Measurements from ENCODE around the gene PCYOX1L. TPM values are rescaled to one million over a fixed set of nuclear protein-coding genes. Genes with fewer than 3 reads are reported as not detected.
A peak's percentile ranks its signal among the peaks of the same experiment; 100 is the strongest.

Gene PCYOX1L
- 1 to 10 TPM; 3.3 to 3.9 TPM for total RNA-seq
- long read RNA-seq, partial matches to known transcripts, result 1 of 3 reads
- long read RNA-seq, other reads (novel, unspliced or antisense), result 0 of 3 reads

GRCh38 chr5:149357370-149358293 is at the start of gene PCYOX1L:
TSS of gene PCYOX1L (plus strand) at chr5:149358046. CDS start at chr5:149358069, 23 bp downstream.
- DNase-seq (peak; percentile 95 to 97), ATAC-seq (peak; percentile 99)
- intact Hi-C loops (cut with DNase I, micrococcal nuclease), result no loop called here

GRCh38 chr5:149309354-149309753 is 48.5 kb upstream of the PCYOX1L start:
- DNase-seq (no peak), ATAC-seq (no peak)
- intact Hi-C loops (cut with DNase I, micrococcal nuclease), result no loop called here

GRCh38 chr5:149310488-149310887 is 47.4 kb upstream of the PCYOX1L start:
- intact Hi-C loops (cut with DNase I, micrococcal nuclease), result no loop called here
- ATAC-seq, result no peak
- DNase-seq, result no peak

DNA sequence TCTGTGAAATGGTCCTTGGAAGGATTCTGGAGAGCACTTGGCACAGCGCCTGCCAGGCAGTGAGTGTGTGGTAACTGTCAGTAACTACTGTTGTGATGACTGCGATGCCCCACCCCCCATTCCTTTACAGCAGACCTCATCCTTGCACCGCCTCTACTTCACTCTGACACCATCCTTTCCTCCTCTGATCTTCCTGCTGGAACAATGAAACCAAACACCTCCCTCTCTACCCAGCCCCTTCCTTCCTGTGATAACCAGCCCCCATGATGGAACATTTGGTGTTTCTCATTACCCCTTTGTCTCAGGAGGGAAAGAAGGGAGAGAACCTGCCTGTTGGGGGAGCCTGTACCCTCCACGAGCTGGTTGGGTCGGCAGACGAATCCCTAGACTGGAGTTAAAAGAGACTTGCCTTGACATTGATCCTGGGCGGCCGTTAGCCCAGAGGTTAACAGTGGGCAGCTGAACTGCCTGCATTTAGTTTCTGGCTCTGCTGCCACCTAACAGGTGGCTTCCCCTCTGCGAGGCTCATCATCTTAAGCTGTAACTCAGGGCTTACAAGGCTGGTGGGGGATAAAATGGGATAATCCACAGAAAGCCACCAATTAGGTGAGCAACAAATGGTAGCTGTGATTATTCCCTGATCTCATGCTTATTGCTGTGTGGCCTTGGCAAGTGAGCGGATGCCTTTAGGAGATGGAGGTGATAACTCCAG is 46.7 kb upstream of the PCYOX1L start:
- DNase-seq, result no peak

DNA sequence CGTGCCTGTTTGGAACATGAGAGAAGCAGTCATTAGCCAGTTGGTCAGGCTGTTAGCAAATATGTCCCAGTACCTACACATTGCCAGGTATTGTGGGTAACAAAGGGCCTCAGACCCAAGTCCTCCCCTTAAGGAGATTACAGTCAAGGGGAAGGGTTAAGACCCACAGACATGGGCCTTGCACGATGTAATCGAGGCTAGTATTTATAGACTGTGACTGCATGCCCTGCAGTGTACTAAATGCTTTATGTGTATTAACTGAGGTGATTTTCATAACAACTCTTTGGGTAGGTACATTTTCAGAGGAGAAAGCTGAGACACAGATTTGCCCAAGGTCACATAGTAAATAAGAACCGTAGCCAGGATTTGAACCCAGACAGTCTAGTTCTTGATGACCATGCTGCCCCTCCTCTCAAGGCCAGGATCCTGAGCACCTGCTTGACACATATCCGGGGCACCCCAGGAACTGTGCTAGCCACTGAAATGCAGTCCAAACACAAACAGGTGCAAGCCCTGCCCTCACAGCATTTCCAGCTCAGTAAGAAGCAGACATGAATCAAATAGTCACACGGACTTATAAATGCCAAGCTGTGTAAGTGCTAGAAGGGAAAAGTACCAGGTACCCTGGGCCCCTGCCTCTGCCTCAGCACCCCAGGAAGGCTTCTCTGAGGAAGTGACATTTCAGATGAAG is 44.5 kb upstream of the PCYOX1L start:
- ATAC-seq, result no peak
- intact Hi-C loops (cut with DNase I, micrococcal nuclease), result no loop called here

More for the DNA sequence above, 46.7 kb upstream of the PCYOX1L start:
- no peak for ATAC-seq
- intact Hi-C loops (cut with DNase I, micrococcal nuclease), result no loop called here

GRCh38 chr5:149314571-149315111 is 43.2 kb upstream of the PCYOX1L start:
- intact Hi-C loops (cut with DNase I, micrococcal nuclease), result loop anchor here in 1 of 2 donors (5.0 kb wide), 1 partner anchor 128 kb away; no protein-coding TSS in a partner anchor
- no peak for DNase-seq

More for the DNA sequence above, 44.5 kb upstream of the PCYOX1L start:
- DNase-seq, result no peak

DNA sequence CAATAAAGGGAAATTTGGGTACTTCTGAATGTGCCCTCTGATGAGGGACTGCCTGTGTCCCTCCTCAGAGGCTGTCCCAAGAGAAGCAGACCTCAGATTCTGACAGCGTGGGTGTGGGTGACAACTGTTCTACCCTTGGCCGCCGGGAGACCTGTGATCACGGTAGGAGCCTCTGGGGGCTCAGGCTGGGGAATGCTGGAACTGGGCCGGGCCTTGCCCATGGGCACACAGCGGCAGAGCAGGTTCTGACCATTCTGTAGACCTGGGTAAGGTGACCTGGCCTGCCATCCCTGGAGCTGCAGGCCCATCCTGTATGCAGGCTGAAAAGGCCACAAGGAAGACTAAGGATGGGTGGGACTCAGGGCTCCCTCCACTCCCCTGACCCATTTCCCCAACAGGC is 42.1 kb upstream of the PCYOX1L start:
- intact Hi-C loops (cut with DNase I, micrococcal nuclease), result loop anchor here in 1 of 2 donors (5.0 kb wide), 1 partner anchor 127 kb away; no protein-coding TSS in a partner anchor
- ATAC-seq, result no peak
- DNase-seq, result no peak

More at GRCh38 chr5:149314571-149315111, 43.2 kb upstream of the PCYOX1L start:
- no peak for ATAC-seq

DNA sequence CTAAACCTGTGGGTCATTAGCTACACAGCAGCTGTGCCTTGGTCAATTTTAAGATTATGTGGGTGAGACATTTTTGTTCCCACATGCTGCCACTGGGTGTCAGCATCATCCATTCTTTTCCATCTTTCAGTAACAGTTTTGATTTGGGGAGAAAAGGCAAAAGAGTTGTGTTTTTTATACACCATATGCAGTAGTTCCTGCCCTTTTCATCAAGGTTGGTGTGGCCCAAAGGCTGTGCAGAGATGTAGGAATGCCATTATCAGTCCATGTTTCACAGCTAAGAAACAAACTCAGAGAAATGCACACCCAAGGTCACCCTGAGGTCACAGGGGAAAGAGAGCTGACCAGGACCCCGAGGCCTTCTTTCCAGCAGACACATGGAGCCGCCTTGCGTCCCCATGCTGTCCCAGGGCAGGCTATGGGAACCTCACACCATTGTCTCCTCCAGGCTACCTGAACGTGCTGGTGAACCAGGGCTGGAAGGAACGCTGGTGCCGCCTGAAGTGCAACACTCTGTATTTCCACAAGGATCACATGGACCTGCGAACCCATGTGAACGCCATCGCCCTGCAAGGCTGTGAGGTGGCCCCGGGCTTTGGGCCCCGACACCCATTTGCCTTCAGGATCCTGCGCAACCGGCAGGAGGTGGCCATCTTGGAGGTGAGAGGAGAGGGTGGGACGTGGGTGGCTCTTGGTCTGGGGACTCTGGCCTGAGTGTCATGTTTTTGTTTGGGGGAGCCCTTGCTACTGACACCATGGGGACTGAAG is 40.4 kb upstream of the PCYOX1L start:
- intact Hi-C loops (cut with DNase I, micrococcal nuclease), result loop anchor here in 1 of 2 donors (5.0 kb wide), 1 partner anchor 125 kb away; no protein-coding TSS in a partner anchor
- no peak for ATAC-seq

DNA sequence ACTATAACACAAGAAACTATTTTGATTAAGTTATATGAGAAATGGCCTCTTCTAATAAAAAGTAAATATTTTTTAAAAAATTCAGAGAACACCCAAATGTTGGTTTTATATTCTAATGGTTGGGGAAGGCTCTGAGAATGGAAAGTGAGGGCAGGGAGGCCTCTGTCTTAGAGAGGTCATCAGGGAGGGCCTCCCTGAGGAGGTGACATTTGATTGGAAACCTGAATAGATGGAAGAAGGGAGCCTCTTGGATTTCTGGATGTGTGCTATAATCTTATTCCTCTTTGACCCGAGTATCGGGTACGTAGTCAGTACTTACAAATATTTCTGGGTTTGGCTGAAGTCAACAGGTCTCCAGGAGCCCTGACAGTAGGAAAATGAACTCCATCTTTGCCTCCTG is 38.7 kb upstream of the PCYOX1L start:
- ATAC-seq (no peak), DNase-seq (no peak)
- intact Hi-C loops (cut with DNase I, micrococcal nuclease), result loop anchor here in 1 of 2 donors (5.0 kb wide), 1 partner anchor 123 kb away; no protein-coding TSS in a partner anchor

More for the DNA sequence above, 40.4 kb upstream of the PCYOX1L start:
- DNase-seq, result peak in 1 of 2 donors; percentile 36

- peak; percentile 95 for ATAC-seq
- peak; percentile 95 to 97 for DNase-seq
- intact Hi-C loops (cut with DNase I, micrococcal nuclease), result no loop called here
Measured at GRCh38 chr5:149320791-149321330, 37.0 kb upstream of the PCYOX1L start.

- peak; percentile 78 to 79 for DNase-seq
Measured at GRCh38 chr5:149322518-149322917, 35.3 kb upstream of the PCYOX1L start.

GRCh38 chr5:149323210-149323609 is 34.6 kb upstream of the PCYOX1L start:
- DNase-seq (no peak), ATAC-seq (no peak)
- intact Hi-C loops (cut with DNase I, micrococcal nuclease), result no loop called here

More at GRCh38 chr5:149322518-149322917, 35.3 kb upstream of the PCYOX1L start:
- intact Hi-C loops (cut with DNase I, micrococcal nuclease), result no loop called here
- peak; percentile 77 for ATAC-seq

GRCh38 chr5:149323621-149324205 is 34.1 kb upstream of the PCYOX1L start:
- DNase-seq (no peak), ATAC-seq (no peak)
- intact Hi-C loops (cut with DNase I, micrococcal nuclease), result no loop called here

DNA sequence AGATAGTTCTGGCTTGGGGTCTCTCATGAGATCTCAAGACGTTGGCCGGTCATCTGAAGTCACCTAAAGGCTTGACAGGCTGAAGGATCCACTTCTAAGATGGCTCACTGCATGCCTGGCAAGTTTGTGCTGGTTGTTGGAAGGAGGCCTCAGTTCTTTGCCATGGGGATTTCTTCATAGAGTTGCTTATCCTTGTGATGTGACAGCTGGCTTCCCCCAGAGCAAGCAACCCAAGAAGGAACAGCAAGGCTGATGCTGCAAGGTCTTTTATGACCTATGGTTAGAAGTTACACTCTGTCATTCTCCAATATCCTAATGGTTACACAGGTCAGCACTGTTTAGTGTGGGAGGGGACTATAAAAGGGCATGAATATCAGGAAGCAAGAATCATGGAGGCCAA is 33.2 kb upstream of the PCYOX1L start:
- intact Hi-C loops (cut with DNase I, micrococcal nuclease), result no loop called here
- no peak for DNase-seq
- no peak for ATAC-seq

- intact Hi-C loops (cut with DNase I, micrococcal nuclease), result no loop called here
- ATAC-seq, result no peak
- no peak for DNase-seq
Measured at GRCh38 chr5:149325166-149325735, 32.6 kb upstream of the PCYOX1L start.

GRCh38 chr5:149325894-149326293 is 32.0 kb upstream of the PCYOX1L start:
- ATAC-seq, result no peak
- DNase-seq, result no peak
- intact Hi-C loops (cut with DNase I, micrococcal nuclease), result no loop called here

GRCh38 chr5:149326611-149327010 is 31.2 kb upstream of the PCYOX1L start:
- intact Hi-C loops (cut with DNase I, micrococcal nuclease), result no loop called here
- DNase-seq, result no peak
- peak; percentile 37 for ATAC-seq
